Mucosa of stomach (tissue), 1 donor: ENCODE results near the gene PEX11G.
"Not testable (repeated sequence)": the region's sequence is repeated elsewhere in the genome, so short reads cannot be mapped to it uniquely, and the experiment has no call there.

Experiments used
- H3K27me3 ChIP-seq: one replicate; pipeline ENCODE4 v1.7.0; 2013; ENCODE audit warnings: mild to moderate bottlenecking, low read length; ENCODE audit not compliant: control insufficient read depth, insufficient read depth
- H3K36me3 ChIP-seq: one replicate; pipeline ENCODE4 v1.7.0; 2013; ENCODE audit warnings: low read length; ENCODE audit not compliant: control insufficient read depth, insufficient read depth
- H3K4me1 ChIP-seq: one replicate; pipeline ENCODE4 v1.7.0; 2013; ENCODE audit warnings: mild to moderate bottlenecking, low read length; ENCODE audit not compliant: control insufficient read depth, insufficient read depth
- H3K4me3 ChIP-seq: one replicate; pipeline ENCODE4 v1.7.0; 2013; ENCODE audit warnings: low read length
- H3K9ac ChIP-seq: one replicate; pipeline ENCODE4 v1.7.0; 2013; ENCODE audit warnings: mild to moderate bottlenecking, low read length, moderate library complexity
- H3K9me3 ChIP-seq: one replicate; pipeline ENCODE4 v1.7.0; 2013; ENCODE audit warnings: mild to moderate bottlenecking, low read length, moderate library complexity; ENCODE audit not compliant: control insufficient read depth
- donor health status: Pancreatic carcinoma.

The PEX11G gene

GRCh38 chr19:7449391-7450070 is 39.3 kb downstream of the PEX11G start:
- H3K27me3 ChIP-seq, H3K9ac ChIP-seq, H3K36me3 ChIP-seq, H3K9me3 ChIP-seq, H3K4me3 ChIP-seq, H3K4me1 ChIP-seq: not testable (repeated sequence)

GRCh38 chr19:7447648-7448047 is 41.2 kb downstream of the PEX11G start:
- Histone ChIP-seq H3K27me3 (no peaks in the 10 kb centered on the region), H3K36me3 (no peaks in the 10 kb centered on the region), H3K4me3 (no peak overlapping the region), H3K9ac (no peak overlapping the region), H3K4me1 (no peaks in the 10 kb centered on the region), H3K9me3 (no peaks in the 10 kb centered on the region)

- no peak overlapping the region for H3K9ac ChIP-seq
- H3K36me3 ChIP-seq = peaks cover 5% of the 10 kb centered on the region
- no peaks in the 10 kb centered on the region for H3K27me3 ChIP-seq
- H3K4me3 ChIP-seq = no peak overlapping the region
- H3K9me3 ChIP-seq = no peaks in the 10 kb centered on the region
- H3K4me1 ChIP-seq = no peaks in the 10 kb centered on the region
Measured at GRCh38 chr19:7445104-7445503, 43.7 kb downstream of the PEX11G start.

GRCh38 chr19:7444042-7444441 is 44.8 kb downstream of the PEX11G start:
- Histone ChIP-seq H3K36me3 (peaks cover 5% of the 10 kb centered on the region), H3K9ac (no peak overlapping the region), H3K4me3 (no peak overlapping the region), H3K27me3 (no peaks in the 10 kb centered on the region), H3K9me3 (no peaks in the 10 kb centered on the region), H3K4me1 (no peaks in the 10 kb centered on the region)

GRCh38 chr19:7442423-7442822 is 46.4 kb downstream of the PEX11G start:
- no peaks in the 10 kb centered on the region for H3K9me3 ChIP-seq
- no peaks in the 10 kb centered on the region for H3K27me3 ChIP-seq
- H3K4me1 ChIP-seq = no peaks in the 10 kb centered on the region
- no peak overlapping the region for H3K4me3 ChIP-seq
- H3K9ac ChIP-seq = no peak overlapping the region
- H3K36me3 ChIP-seq = peaks cover 5% of the 10 kb centered on the region

- H3K36me3 ChIP-seq = peaks cover 5% of the 10 kb centered on the region
- no peak overlapping the region for H3K4me3 ChIP-seq
- H3K4me1 ChIP-seq = no peaks in the 10 kb centered on the region
- no peaks in the 10 kb centered on the region for H3K9me3 ChIP-seq
- H3K27me3 ChIP-seq = no peaks in the 10 kb centered on the region
- no peak overlapping the region for H3K9ac ChIP-seq
Measured at GRCh38 chr19:7441468-7442146, 47.2 kb downstream of the PEX11G start.

GRCh38 chr19:7440188-7440975 is 48.5 kb downstream of the PEX11G start:
- no peaks in the 10 kb centered on the region for H3K9me3 ChIP-seq
- H3K4me3 ChIP-seq = no peak overlapping the region
- H3K9ac ChIP-seq = no peak overlapping the region
- H3K36me3 ChIP-seq = peaks cover 5% of the 10 kb centered on the region
- H3K4me1 ChIP-seq = no peaks in the 10 kb centered on the region
- no peaks in the 10 kb centered on the region for H3K27me3 ChIP-seq

- Histone ChIP-seq H3K9ac (no peak overlapping the region), H3K27me3 (no peaks in the 10 kb centered on the region), H3K9me3 (no peaks in the 10 kb centered on the region), H3K36me3 (no peaks in the 10 kb centered on the region), H3K4me3 (no peak overlapping the region), H3K4me1 (no peaks in the 10 kb centered on the region)
Measured at GRCh38 chr19:7435586-7435985, 53.2 kb downstream of the PEX11G start.

- Histone ChIP-seq H3K9ac (no peak overlapping the region), H3K27me3 (no peaks in the 10 kb centered on the region), H3K4me1 (no peaks in the 10 kb centered on the region), H3K9me3 (no peaks in the 10 kb centered on the region), H3K36me3 (no peaks in the 10 kb centered on the region), H3K4me3 (no peak overlapping the region)
Measured at GRCh38 chr19:7434391-7434790, 54.4 kb downstream of the PEX11G start.

GRCh38 chr19:7433456-7433855 is 55.4 kb downstream of the PEX11G start:
- not testable (repeated sequence) for H3K4me1 ChIP-seq, H3K9me3 ChIP-seq, H3K27me3 ChIP-seq, H3K36me3 ChIP-seq, H3K9ac ChIP-seq, H3K4me3 ChIP-seq

GRCh38 chr19:7429638-7430282 is 59.1 kb downstream of the PEX11G start:
- no peak overlapping the region for H3K4me3 ChIP-seq

GRCh38 chr19:7428651-7429113 is 60.2 kb downstream of the PEX11G start:
- Histone ChIP-seq H3K4me1 (peaks cover 22% of the 10 kb centered on the region), H3K9me3 (no peaks in the 10 kb centered on the region), H3K4me3 (no peak overlapping the region), H3K9ac (no peak overlapping the region), H3K27me3 (no peaks in the 10 kb centered on the region), H3K36me3 (no peaks in the 10 kb centered on the region)

More at GRCh38 chr19:7429638-7430282, 59.1 kb downstream of the PEX11G start:
- H3K27me3 ChIP-seq = no peaks in the 10 kb centered on the region
- peaks cover 22% of the 10 kb centered on the region for H3K4me1 ChIP-seq
- H3K9ac ChIP-seq = no peak overlapping the region
- H3K9me3 ChIP-seq = no peaks in the 10 kb centered on the region
- H3K36me3 ChIP-seq = no peaks in the 10 kb centered on the region
